Ovary (tissue), 9 donors: Measurements from ENCODE around the gene IGSF10. TPM values are rescaled to one million over a fixed set of nuclear protein-coding genes. Genes with fewer than 3 reads are reported as not detected.

Experiments used
- DNase-seq, 5 donors: peaks; one replicate each; pipeline ENCODE4 v3.0.0-alpha.2; 2019 to 2020
- H3K27ac ChIP-seq, 2 donors: fragments of 200-600 bp; one replicate each; pipeline versions ENCODE4 v1.5.1 to v1.8.0; 2019 to 2022
- H3K27me3 ChIP-seq: fragments of 200-600 bp; one replicate; pipeline ENCODE4 v1.8.0; 2022
- H3K36me3 ChIP-seq: fragments of 200-600 bp; sonication (generic); one replicate; pipeline ENCODE4 v1.5.1; 2019
- H3K4me1 ChIP-seq: one replicate; pipeline ENCODE4 v1.8.1; 2013; ENCODE audit warnings: mild to moderate bottlenecking, moderate library complexity; ENCODE audit not compliant: insufficient read depth
- H3K4me3 ChIP-seq: fragments of 200-600 bp; sonication (generic); one replicate; pipeline ENCODE4 v1.5.1; 2017
- H3K9me3 ChIP-seq, 2 donors: fragments of 200-600 bp in 1 of 2; sonication (generic) in 1 of 2; one replicate each; pipeline versions ENCODE4 v1.5.1 to v1.8.1; 2013 to 2019; ENCODE audit warnings: mild to moderate bottlenecking in 1 of 2, moderate library complexity in 1 of 2
- EP300 ChIP-seq: sonication (generic); formaldehyde crosslinking; IDR thresholded peaks from one replicate; pipeline ENCODE4 v1.6.1; 2017; ENCODE audit warnings: antibody characterized with exemption
- POLR2A ChIP-seq: fragments of 450-650 bp; IDR thresholded peaks from one replicate; pipeline ENCODE4 v1.6.1; 2017; ENCODE audit warnings: antibody characterized with exemption, mild to moderate bottlenecking, moderate library complexity
- WGBS, 3 donors: extraction: QIAGEN DNeasy Blood & Tissue Kit in 1 of 3; methylation state at CpG; one replicate each; pipeline versions ENCODE4 v1.1.5 to v1.1.7; 2013 to 2017; 5-methylcytosine and 5-hydroxymethylcytosine counted together
- intact Hi-C, 4 donors: fragments of 100-400 bp; cut with DNase I; formaldehyde crosslinking; loops; one replicate each; pipeline versions ENCODE4 v1.11.0 to v1.15.1; 2022 to 2023
- polyA plus RNA-seq, 2 donors: library from polyadenylated mRNA; stranded (reverse); fragments of 200-250 nt in 1 of 2; fragments of 350-450 nt in 1 of 2; fragmentation: Illumina TruSeq in 1 of 2; extraction: RNeasy Lipid Tissue Mini Kit (QIAGEN cat#74804) in 1 of 2; gene quantifications; one replicate each; pipeline ENCODE4 v1.2.3, GENCODE V29; 2013 to 2014
- total RNA-seq, 7 donors: library from RNA; depleted of rRNA in 2 of 7; stranded (reverse); fragments of >200 nt in 2 of 7; fragmentation: NEBNext Ultra II Directional in 3 of 7; extraction: Animal tissue kit (Norgen Biotek cat#: 25700) in 3 of 7; gene quantifications; one replicate each; pipeline versions ENCODE4 v1.1.0 to v1.2.4, GENCODE V29; 2016 to 2023
- TF ChIP-seq, protein P1 (sequence below), 3 donors: fragments of 450-650 bp in 2 of 3; fragments of 200-600 bp in 1 of 3; IDR thresholded peaks; one replicate each; pipeline versions ENCODE4 v1.5.1 to v1.8.0; 2016 to 2022; ENCODE audit warnings: antibody characterized with exemption in 3 of 3, mild to moderate bottlenecking in 1 of 3
- donor health status: DM: no; HTN: no; CAD: no; lungs with moderate emphysema.
- donor health status: DM: no; HTN: no; CAD: no.
- donor health status: Bipolar disorder and iron deficiency.
- donor health status: DM: yes; HTN: yes; CAD: no.
- donor health status: DM: no; HTN: no; CAD: no.
- donor health status: DM: yes; HTN: yes; CAD: no.

Gene IGSF10
- total and polyA plus RNA-seq, 9 donors, result 12.1 to 59.5 (median 34.3) TPM

DNA sequence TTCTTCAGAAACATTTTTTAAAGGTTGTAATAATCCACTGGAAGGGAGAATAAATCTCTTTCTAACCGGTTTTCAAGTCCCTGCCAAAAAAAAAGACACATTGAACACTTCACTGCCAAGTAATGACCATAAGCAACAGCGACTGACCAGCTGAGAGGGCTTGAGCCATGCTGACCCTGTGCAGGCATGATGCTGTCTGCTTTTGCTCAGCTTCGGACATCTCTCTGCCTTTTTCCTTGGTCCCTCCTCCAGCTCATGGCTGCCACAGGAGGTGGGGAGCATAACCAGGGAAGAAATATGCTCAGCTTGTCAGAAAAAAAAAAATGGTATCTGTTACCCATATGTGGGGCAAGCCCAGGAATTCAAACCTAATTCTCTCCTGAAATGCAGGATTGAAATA lies 1.5 kb downstream of the IGSF10 start:
- Histone ChIP-seq H3K36me3 (no peaks in the 10 kb centered on the region), H3K9me3 (no peaks in the 10 kb centered on the region), H3K27ac (no peak overlapping the region), H3K27me3 (no peaks in the 10 kb centered on the region), H3K4me1 (no peaks in the 10 kb centered on the region), H3K4me3 (no peak overlapping the region)
- TF ChIP-seq POLR2A, result no peak
- TF ChIP-seq EP300, result no peak
- TF ChIP-seq, protein P1, sequence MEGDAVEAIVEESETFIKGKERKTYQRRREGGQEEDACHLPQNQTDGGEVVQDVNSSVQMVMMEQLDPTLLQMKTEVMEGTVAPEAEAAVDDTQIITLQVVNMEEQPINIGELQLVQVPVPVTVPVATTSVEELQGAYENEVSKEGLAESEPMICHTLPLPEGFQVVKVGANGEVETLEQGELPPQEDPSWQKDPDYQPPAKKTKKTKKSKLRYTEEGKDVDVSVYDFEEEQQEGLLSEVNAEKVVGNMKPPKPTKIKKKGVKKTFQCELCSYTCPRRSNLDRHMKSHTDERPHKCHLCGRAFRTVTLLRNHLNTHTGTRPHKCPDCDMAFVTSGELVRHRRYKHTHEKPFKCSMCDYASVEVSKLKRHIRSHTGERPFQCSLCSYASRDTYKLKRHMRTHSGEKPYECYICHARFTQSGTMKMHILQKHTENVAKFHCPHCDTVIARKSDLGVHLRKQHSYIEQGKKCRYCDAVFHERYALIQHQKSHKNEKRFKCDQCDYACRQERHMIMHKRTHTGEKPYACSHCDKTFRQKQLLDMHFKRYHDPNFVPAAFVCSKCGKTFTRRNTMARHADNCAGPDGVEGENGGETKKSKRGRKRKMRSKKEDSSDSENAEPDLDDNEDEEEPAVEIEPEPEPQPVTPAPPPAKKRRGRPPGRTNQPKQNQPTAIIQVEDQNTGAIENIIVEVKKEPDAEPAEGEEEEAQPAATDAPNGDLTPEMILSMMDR (IDR thresholded peaks at IDR 0.05), result no peak
- WGBS, 3 donors, result 12 to 31% (median 23%) methylated on average over 3 of the region's 3 CpGs
- intact Hi-C loops, result no loop called here
- DNase-seq, result peak in 1 of 5 donors; percentile 23

DNA sequence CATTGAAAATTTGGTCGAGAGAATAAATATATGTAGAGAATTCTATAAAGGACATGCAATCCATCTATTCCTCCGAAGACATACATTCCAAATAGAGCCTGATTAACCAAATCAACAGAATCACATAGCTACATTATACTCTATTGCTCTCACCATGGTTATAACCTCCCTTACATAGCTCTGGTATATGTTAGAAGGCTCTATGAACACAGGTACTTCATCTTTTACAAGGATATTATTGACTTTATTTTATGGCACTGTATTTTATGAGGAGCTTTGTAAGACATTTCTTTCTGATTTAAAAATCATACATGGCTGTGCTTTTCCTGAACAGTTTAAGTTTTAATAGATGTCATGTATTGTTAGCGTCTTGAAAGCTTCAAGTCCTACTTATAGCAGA lies 4.8 kb downstream of the IGSF10 start:
- Histone ChIP-seq H3K4me1 (peaks cover 3% of the 10 kb centered on the region), H3K27me3 (no peaks in the 10 kb centered on the region), H3K27ac (no peak overlapping the region), H3K36me3 (no peaks in the 10 kb centered on the region), H3K4me3 (no peak overlapping the region), H3K9me3 (no peaks in the 10 kb centered on the region)
- intact Hi-C loops, result no loop called here
- no peak for TF ChIP-seq EP300
- TF ChIP-seq, protein P1 (IDR thresholded peaks at IDR 0.05), result no peak
- TF ChIP-seq POLR2A, result no peak
- WGBS, 3 donors, result 96 to 97% (median 97%) methylated on average over 3 of the region's 3 CpGs
- no peak for DNase-seq

DNA sequence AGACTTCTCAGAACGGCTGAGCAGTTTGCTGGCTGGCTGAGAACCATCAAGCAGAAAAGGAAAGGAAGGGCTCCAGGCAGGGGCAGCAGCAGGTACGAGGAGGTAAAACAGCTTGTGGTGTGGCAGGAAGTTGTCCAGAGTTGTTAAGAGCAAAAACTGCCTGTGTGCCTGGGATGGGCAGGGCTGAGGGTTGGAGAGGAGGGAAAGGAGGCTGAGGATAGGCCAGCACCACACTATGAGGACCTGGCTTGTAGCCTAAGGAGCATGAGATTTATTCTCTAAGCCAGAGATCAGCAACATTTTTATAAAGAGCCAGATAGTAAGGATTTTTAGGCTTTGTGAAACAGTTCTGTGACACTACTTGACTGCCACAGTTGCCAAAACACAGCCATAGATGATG lies 8.0 kb downstream of the IGSF10 start:
- Histone ChIP-seq H3K36me3 (no peaks in the 10 kb centered on the region), H3K4me3 (no peak overlapping the region), H3K4me1 (peaks cover 3% of the 10 kb centered on the region), H3K9me3 (peaks cover 0 to 5% of the 10 kb centered on the region in 2 donors), H3K27ac (no peak overlapping the region), H3K27me3 (no peaks in the 10 kb centered on the region)
- TF ChIP-seq, protein P1 (IDR thresholded peaks at IDR 0.05), result no peak
- no peak for TF ChIP-seq POLR2A
- TF ChIP-seq EP300, result no peak
- 62 to 81% (median 64%) methylated on average over 2 of the region's 2 CpGs for WGBS, 3 donors
- intact Hi-C loops, result no loop called here
- DNase-seq, result no peak

DNA sequence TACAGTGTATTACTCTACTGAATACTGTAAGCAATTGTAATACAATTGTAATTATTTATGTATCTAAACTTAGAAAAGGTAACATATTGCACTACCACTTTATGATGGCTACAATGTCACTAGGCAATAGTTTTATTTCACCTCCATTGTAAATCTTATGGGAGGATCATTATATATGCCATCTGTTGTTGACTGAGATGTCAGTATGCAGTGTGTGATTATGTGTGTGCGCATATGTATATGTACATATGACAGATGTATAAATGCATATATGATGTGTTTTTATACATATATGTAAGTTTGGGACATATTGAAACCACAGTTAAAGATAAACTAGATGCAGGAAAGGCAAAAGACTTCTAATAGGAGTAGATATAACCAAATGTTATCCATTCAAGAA lies 8.5 kb downstream of the IGSF10 start:
- no peak for DNase-seq
- H3K27ac ChIP-seq, result no peak overlapping the region
- WGBS, 3 donors, result 0 to 54% (median 48%) methylated on average over 1 of the region's 1 CpG
- peaks cover 3% of the 10 kb centered on the region for H3K4me1 ChIP-seq
- no peaks in the 10 kb centered on the region for H3K27me3 ChIP-seq
- TF ChIP-seq, protein P1 (IDR thresholded peaks at IDR 0.05), result no peak
- TF ChIP-seq EP300, result no peak
- no peak for TF ChIP-seq POLR2A
- no peaks in the 10 kb centered on the region for H3K36me3 ChIP-seq
- H3K9me3 ChIP-seq, result peaks cover 0 to 5% of the 10 kb centered on the region in 2 donors
- intact Hi-C loops, result no loop called here
- no peak overlapping the region for H3K4me3 ChIP-seq
